Natural killer cell treated with Interleukin-12 subunit alpha and Interleukin-12 subunit beta and Interleukin-15 and Interleukin-18, amount 100 ng/mL, for 72 hours (primary cell): ENCODE data around the gene BCAT1. TPM values are rescaled to one million over a fixed set of nuclear protein-coding genes. Genes with fewer than 3 reads are reported as not detected.
"Not testable (repeated sequence)": the region's sequence is repeated elsewhere in the genome, so short reads cannot be mapped to it uniquely, and the experiment has no call there.

ENCODE experiments used
- ATAC-seq, 2 donors: fragments of 150-1000 bp; cut with Tn5 transposase in 1 of 2; sonication (Bioruptor Pico), chemical (Tn5 transposase) in 1 of 2; 2 replicates each; pipeline ENCODE4 v1.10.0; 2021
- DNase-seq: peaks from one replicate; pipeline ENCODE4 v3.0.0; 2022; ENCODE audit warnings: low spot score
- H3K27ac Mint-ChIP-seq, 2 donors: 1 replicate in 1 of 2; 2 replicates in 1 of 2; pipeline ENCODE4 v1.8.0; 2022; ENCODE audit warnings: mixed read lengths in 2 of 2, mild to moderate bottlenecking in 1 of 2, moderate library complexity in 1 of 2
- H3K27me3 Mint-ChIP-seq, 2 donors: 1 replicate in 1 of 2; 2 replicates in 1 of 2; pipeline ENCODE4 v1.8.0; 2022; ENCODE audit warnings: mixed read lengths in 2 of 2
- H3K36me3 Mint-ChIP-seq: one replicate; pipeline ENCODE4 v1.8.0; 2022; ENCODE audit warnings: mixed read lengths
- H3K4me1 Mint-ChIP-seq, 2 donors: 1 replicate in 1 of 2; 2 replicates in 1 of 2; pipeline ENCODE4 v1.8.0; 2022; ENCODE audit warnings: low read depth in 2 of 2, mixed read lengths in 2 of 2, mild to moderate bottlenecking in 1 of 2
- H3K4me3 Mint-ChIP-seq: one replicate; pipeline ENCODE4 v1.8.0; 2022; ENCODE audit warnings: mixed read lengths
- H3K9me3 Mint-ChIP-seq: 2 replicates; pipeline ENCODE4 v1.8.0; 2022; ENCODE audit warnings: mixed read lengths
- total RNA-seq, 2 donors: library from RNA; stranded (reverse); gene quantifications; one replicate each; pipeline ENCODE4 v1.2.3, GENCODE V29; 2022

BCAT1 gene
- total RNA-seq, 2 donors from 2014 or later, result 14.5 to 49.4 TPM

- peaks cover 0 to 13% of the 10 kb centered on the region in 2 donors for H3K27me3 Mint-ChIP-seq
- H3K9me3 Mint-ChIP-seq, DNase-seq, H3K4me3 Mint-ChIP-seq, ATAC-seq, H3K27ac Mint-ChIP-seq, H3K36me3 Mint-ChIP-seq, H3K4me1 Mint-ChIP-seq: not testable (repeated sequence)
Measured at GRCh38 chr12:24928533-24929306, 20.2 kb downstream of the BCAT1 start.

GRCh38 chr12:24928131-24928530 lies 20.8 kb downstream of the BCAT1 start:
- ATAC-seq (no peak), DNase-seq (no peak)
- H3K36me3 Mint-ChIP-seq, result no peaks in the 10 kb centered on the region
- no peaks in the 10 kb centered on the region for H3K9me3 Mint-ChIP-seq
- no peak overlapping the region for H3K4me3 Mint-ChIP-seq
- H3K27me3 Mint-ChIP-seq, result peaks cover 0 to 13% of the 10 kb centered on the region in 2 donors
- H3K4me1 Mint-ChIP-seq, result peaks cover 0 to 5% of the 10 kb centered on the region in 2 donors
- H3K27ac Mint-ChIP-seq, result no peak overlapping the region

GRCh38 chr12:24926080-24926479 lies 22.8 kb downstream of the BCAT1 start:
- not testable (repeated sequence) for H3K36me3 Mint-ChIP-seq, H3K4me3 Mint-ChIP-seq, H3K9me3 Mint-ChIP-seq, ATAC-seq, H3K27ac Mint-ChIP-seq, DNase-seq
- peaks cover 0 to 13% of the 10 kb centered on the region in 2 donors for H3K27me3 Mint-ChIP-seq
- H3K4me1 Mint-ChIP-seq, result peaks cover 0 to 13% of the 10 kb centered on the region in 2 donors

- Mint-ChIP-seq H3K9me3 (no peaks in the 10 kb centered on the region), H3K4me3 (no peak overlapping the region), H3K36me3 (no peaks in the 10 kb centered on the region), H3K4me1 (peaks cover 0 to 13% of the 10 kb centered on the region in 2 donors), H3K27me3 (peaks cover 0 to 3% of the 10 kb centered on the region in 2 donors), H3K27ac (no peak overlapping the region)
- DNase-seq (no peak), ATAC-seq (peak in 1 of 2 donors; percentile 64)
Measured at GRCh38 chr12:24922090-24922489, 26.8 kb downstream of the BCAT1 start.

- no peak overlapping the region for H3K4me3 Mint-ChIP-seq
- no peak overlapping the region for H3K27ac Mint-ChIP-seq
- DNase-seq (no peak), ATAC-seq (no peak)
- no peaks in the 10 kb centered on the region for H3K27me3 Mint-ChIP-seq
- no peaks in the 10 kb centered on the region for H3K36me3 Mint-ChIP-seq
- no peaks in the 10 kb centered on the region for H3K9me3 Mint-ChIP-seq
- peaks cover 0 to 13% of the 10 kb centered on the region in 2 donors for H3K4me1 Mint-ChIP-seq
Measured at GRCh38 chr12:24921251-24922038, 27.5 kb downstream of the BCAT1 start.

GRCh38 chr12:24920141-24920540 lies 28.8 kb downstream of the BCAT1 start:
- no peak overlapping the region for H3K4me3 Mint-ChIP-seq
- no peaks in the 10 kb centered on the region for H3K27me3 Mint-ChIP-seq
- H3K9me3 Mint-ChIP-seq, result no peaks in the 10 kb centered on the region
- ATAC-seq, result no peak
- peaks cover 0 to 13% of the 10 kb centered on the region in 2 donors for H3K4me1 Mint-ChIP-seq
- DNase-seq, result no peak
- no peak overlapping the region for H3K27ac Mint-ChIP-seq
- no peaks in the 10 kb centered on the region for H3K36me3 Mint-ChIP-seq

- Mint-ChIP-seq H3K27me3 (no peaks in the 10 kb centered on the region), H3K9me3 (no peaks in the 10 kb centered on the region), H3K27ac (no peak overlapping the region), H3K4me3 (no peak overlapping the region), H3K4me1 (peaks cover 0 to 13% of the 10 kb centered on the region in 2 donors), H3K36me3 (no peaks in the 10 kb centered on the region)
- DNase-seq (no peak), ATAC-seq (no peak)
Measured at GRCh38 chr12:24919346-24920001, 29.4 kb downstream of the BCAT1 start.

GRCh38 chr12:24918596-24918995 lies 30.3 kb downstream of the BCAT1 start:
- Mint-ChIP-seq H3K4me1 (peaks cover 0 to 13% of the 10 kb centered on the region in 2 donors), H3K36me3 (no peaks in the 10 kb centered on the region), H3K9me3 (no peaks in the 10 kb centered on the region), H3K27me3 (no peaks in the 10 kb centered on the region), H3K27ac (no peak overlapping the region), H3K4me3 (no peak overlapping the region)
- no peak for DNase-seq
- ATAC-seq, result no peak

- Mint-ChIP-seq H3K4me3 (no peak overlapping the region), H3K9me3 (no peaks in the 10 kb centered on the region), H3K36me3 (no peaks in the 10 kb centered on the region), H3K4me1 (no peaks in the 10 kb centered on the region), H3K27ac (no peak overlapping the region), H3K27me3 (no peaks in the 10 kb centered on the region)
- no peak for DNase-seq
- no peak for ATAC-seq
Measured at GRCh38 chr12:24915501-24915900, 33.4 kb downstream of the BCAT1 start.

GRCh38 chr12:24913953-24914352 lies 34.9 kb downstream of the BCAT1 start:
- H3K27me3 Mint-ChIP-seq, result no peaks in the 10 kb centered on the region
- ATAC-seq, result no peak
- no peaks in the 10 kb centered on the region for H3K4me1 Mint-ChIP-seq
- H3K4me3 Mint-ChIP-seq, result no peak overlapping the region
- no peaks in the 10 kb centered on the region for H3K9me3 Mint-ChIP-seq
- no peaks in the 10 kb centered on the region for H3K36me3 Mint-ChIP-seq
- no peak overlapping the region for H3K27ac Mint-ChIP-seq
- DNase-seq, result no peak

GRCh38 chr12:24913130-24913529 lies 35.8 kb downstream of the BCAT1 start:
- ATAC-seq (no peak), DNase-seq (no peak)
- Mint-ChIP-seq H3K4me3 (no peak overlapping the region), H3K27me3 (no peaks in the 10 kb centered on the region), H3K9me3 (no peaks in the 10 kb centered on the region), H3K4me1 (no peaks in the 10 kb centered on the region), H3K36me3 (no peaks in the 10 kb centered on the region), H3K27ac (no peak overlapping the region)

GRCh38 chr12:24911271-24911791 lies 37.6 kb downstream of the BCAT1 start:
- H3K27ac Mint-ChIP-seq, result no peak overlapping the region
- no peak overlapping the region for H3K4me3 Mint-ChIP-seq

GRCh38 chr12:24910192-24910591 lies 38.7 kb downstream of the BCAT1 start:
- H3K4me1 Mint-ChIP-seq, DNase-seq, H3K27me3 Mint-ChIP-seq, H3K27ac Mint-ChIP-seq, ATAC-seq, H3K36me3 Mint-ChIP-seq, H3K9me3 Mint-ChIP-seq, H3K4me3 Mint-ChIP-seq: not testable (repeated sequence)

More at GRCh38 chr12:24911271-24911791, 37.6 kb downstream of the BCAT1 start:
- Mint-ChIP-seq H3K36me3 (no peaks in the 10 kb centered on the region), H3K9me3 (no peaks in the 10 kb centered on the region), H3K4me1 (no peaks in the 10 kb centered on the region), H3K27me3 (no peaks in the 10 kb centered on the region)
- no peak for ATAC-seq
- DNase-seq, result no peak
